ENCODE measurements around the gene PRXL2B. TPM values are rescaled to one million over a fixed set of nuclear protein-coding genes. Genes with fewer than 3 reads are reported as not detected.

Gene PRXL2B
- total RNA-seq, 4 donors from 2014 or later: 7.1 to 19.2 (median 8.8) TPM

- no peak for ATAC-seq (ENCODE audit: low FRiP score)
- no peak for DNase-seq (ENCODE audit: low spot score)
- no peak for TF ChIP-seq CTCF (IDR thresholded peaks at IDR 0.05)
These were observed 3.1 kb downstream of the PRXL2B start for GRCh38 chr1:2589431-2590232.

DNA sequence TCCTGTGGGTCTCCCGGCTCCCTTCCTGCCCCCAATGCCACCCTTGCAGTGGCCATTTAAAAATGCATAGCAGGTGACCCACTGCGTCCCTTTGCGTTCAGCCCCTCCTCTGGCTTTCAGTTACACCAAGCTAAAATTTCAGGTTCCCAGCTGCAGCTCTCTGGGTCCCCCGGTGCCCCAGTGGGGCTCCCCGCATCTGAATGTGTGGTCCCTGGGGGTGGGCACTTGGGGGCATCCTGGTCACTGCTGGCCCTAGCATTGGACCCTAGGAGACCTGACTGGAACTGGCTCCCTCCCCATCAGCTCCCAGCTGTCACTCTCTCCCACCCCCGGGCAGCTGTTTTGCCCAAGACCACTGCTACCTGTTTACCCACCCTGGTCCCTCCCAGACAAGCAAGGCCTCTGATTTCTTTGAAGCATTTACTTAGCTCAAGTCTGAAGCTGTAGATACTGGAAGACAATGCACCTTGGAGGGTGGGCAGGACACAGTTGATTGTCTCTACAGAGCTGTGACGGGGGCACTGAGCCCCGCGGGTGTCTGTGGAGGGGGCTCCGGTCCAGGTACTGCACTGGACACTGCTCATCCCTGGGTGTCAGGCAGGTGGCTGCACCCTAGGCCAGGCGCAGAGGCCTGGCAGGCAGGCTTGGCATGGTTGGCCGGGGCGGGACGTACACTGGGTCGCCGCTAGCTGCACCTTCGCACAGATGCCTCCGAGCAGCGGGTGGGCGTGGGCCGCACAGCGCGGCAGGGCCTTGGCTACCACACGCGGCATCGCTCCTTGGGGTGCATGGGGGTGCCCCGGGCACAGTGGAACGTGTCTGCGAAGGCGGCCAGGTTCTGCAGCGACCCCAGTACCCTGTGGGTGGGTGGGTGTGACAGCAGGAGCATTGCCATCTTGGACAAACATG is 3.9 kb downstream of the PRXL2B start:
- ATAC-seq (ENCODE audit: low FRiP score) (no peak), DNase-seq (ENCODE audit: low spot score) (no peak)
- TF ChIP-seq CTCF (IDR thresholded peaks at IDR 0.05): no peak

DNA sequence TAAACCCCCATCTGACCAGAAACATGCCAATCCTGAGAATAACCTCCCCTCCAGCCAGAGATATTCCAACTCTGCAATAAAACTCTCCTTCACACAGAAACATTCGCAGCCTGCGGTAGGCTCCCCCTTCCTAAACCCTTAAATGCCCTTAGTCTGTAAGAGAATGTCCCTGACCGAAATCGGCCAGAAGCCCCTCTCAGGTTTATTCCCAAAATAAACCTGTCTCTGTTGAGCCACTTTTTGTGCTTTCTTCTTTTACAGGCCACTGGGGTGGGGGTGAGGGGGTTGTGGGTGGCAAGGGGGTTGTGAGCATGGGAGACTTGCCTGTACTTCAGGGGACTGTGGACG is 4.6 kb downstream of the PRXL2B start:
- TF ChIP-seq CTCF (IDR thresholded peaks at IDR 0.05): no peak
- DNase-seq (ENCODE audit: low spot score) (no peak), ATAC-seq (ENCODE audit: low FRiP score) (no peak)

DNA sequence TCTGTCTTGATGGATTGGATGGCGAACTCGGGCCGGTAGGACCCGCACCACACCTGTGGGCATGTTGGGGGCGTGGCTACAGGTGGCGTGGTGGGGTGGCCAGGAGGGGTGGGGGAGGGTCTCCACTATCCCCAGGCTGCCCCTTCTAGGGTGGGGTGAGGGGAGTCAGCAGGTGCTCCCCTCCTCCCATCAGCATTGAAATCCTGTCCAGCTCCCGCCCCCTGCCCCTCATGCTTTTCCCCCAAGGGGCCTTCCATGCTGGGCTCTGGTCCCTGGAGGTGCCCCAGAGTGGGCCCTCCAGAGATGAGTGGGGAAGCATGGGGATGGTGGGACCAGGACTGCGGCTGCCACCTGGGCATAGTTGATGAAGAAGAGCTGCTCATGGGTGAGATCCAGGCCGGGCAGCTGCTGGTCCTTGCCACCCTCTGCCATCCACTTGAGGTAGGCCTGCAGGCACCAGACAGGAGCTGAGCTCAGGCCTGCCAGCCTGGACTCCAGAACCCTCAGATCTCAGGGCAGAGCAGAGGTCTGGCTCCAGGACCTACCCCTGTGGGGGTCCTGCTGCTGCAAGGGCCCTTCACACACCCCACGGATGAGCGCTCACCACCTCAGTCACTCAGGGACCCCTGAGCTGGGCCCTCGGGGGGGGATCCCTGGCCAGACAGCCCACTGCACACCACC is 5.1 kb downstream of the PRXL2B start:
- ATAC-seq (ENCODE audit: low FRiP score) (no peak), DNase-seq (ENCODE audit: low spot score) (no peak)
- TF ChIP-seq CTCF (IDR thresholded peaks at IDR 0.05): no peak

DNA sequence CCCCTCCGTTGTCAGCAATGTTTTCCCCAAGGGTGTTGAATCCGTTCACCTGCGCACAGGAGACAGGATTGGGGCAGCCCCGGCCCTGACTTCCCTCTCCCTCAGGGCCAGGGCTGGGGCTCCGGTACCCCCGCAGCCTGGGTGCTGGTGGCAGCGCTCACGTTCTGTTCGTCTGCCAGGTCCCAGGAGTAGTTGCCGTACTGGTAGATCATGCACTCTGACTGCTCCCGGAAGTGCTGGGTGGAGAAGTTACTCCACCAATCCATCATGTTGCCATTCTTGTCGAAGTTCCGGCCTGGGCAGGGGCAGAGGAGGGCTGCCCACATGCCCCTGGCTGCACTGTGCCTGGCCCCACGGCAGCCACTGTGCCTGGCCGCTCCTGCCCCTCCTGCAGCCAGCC is 6.1 kb downstream of the PRXL2B start:
- DNase-seq (ENCODE audit: low spot score): no peak
- no peak for TF ChIP-seq CTCF (IDR thresholded peaks at IDR 0.05)
- ATAC-seq (ENCODE audit: low FRiP score): peak; percentile 12

DNA sequence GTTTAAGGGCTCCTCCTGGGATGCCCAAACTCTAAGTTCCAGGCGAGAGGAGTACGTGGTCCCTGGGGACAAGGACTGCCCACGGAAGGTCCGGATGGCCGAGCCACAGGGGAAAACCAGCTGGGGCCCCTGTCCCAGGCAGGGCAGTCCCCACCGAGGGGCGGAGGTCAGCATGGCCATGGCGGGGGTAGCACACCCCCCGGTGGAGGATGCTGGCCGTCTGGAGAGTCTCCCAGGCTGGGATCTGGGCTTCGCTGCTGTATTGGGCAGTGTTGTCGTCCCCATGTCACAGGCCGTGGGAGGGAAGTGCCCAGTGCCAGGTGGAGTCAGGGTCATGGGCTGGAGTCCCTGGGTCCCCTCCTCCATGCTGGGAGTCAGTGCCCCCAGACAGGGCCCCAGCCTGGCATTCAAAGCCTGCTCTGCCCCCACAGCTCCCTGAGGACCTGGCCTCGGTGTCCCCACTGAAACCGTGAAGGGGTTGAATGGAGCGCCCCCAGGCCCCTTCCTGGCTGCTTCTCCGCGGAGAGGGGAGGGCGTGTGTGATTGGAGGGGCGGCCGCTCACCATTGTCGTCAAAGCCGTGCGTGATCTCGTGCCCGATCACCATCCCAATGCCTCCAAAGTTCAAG is 6.8 kb downstream of the PRXL2B start:
- TF ChIP-seq CTCF (IDR thresholded peaks at IDR 0.05): no peak
- DNase-seq (ENCODE audit: low spot score) (no peak), ATAC-seq (ENCODE audit: low FRiP score) (no peak)
